Vagina (tissue), 2 donors: ENCODE measurements around the gene WBP2.

Source experiments
- CTCF ChIP-seq, 3 experiments: fragments of 450-650 bp in 2 of 3; fragments of 200-600 bp in 1 of 3; sonication (generic) in 1 of 3; IDR thresholded peaks; one replicate each; pipeline ENCODE4 v1.5.1; 2017 to 2019; ENCODE audit warnings: antibody characterized with exemption in 3 of 3, mild to moderate bottlenecking in 2 of 3, moderate library complexity in 2 of 3
- POLR2A ChIP-seq, 2 donors: fragments of 450-650 bp; IDR thresholded peaks; one replicate each; pipeline ENCODE4 v1.6.1; 2017; ENCODE audit warnings: antibody characterized with exemption in 2 of 2, mild to moderate bottlenecking in 2 of 2, moderate library complexity in 2 of 2
- POLR2AphosphoS5 ChIP-seq, 2 donors: sonication (generic); formaldehyde crosslinking; IDR thresholded peaks; one replicate each; pipeline ENCODE4 v1.9.0; 2017; ENCODE audit warnings: antibody characterized with exemption in 2 of 2, mild to moderate bottlenecking in 2 of 2, low read depth in 1 of 2; ENCODE audit not compliant: insufficient read depth in 1 of 2

GRCh38 chr17:75889454-75889853, 34.3 kb upstream of the WBP2 start:
- TF ChIP-seq POLR2A (IDR thresholded peaks at IDR 0.05), result no peak
- no peak for TF ChIP-seq CTCF (IDR thresholded peaks at IDR 0.05)
- no peak for TF ChIP-seq POLR2AphosphoS5 (IDR thresholded peaks at IDR 0.05; ENCODE audit: insufficient read depth in 1 of 2, low read depth in 1 of 2)
